ENCODE results near the gene BCL11B. TPM values are rescaled to one million over a fixed set of nuclear protein-coding genes. Genes with fewer than 3 reads are reported as not detected.
A peak's percentile ranks its signal among the peaks of the same experiment; 100 is the strongest.
"Not testable (repeated sequence)": the region's sequence is repeated elsewhere in the genome, so short reads cannot be mapped to it uniquely, and the experiment has no call there.

The BCL11B gene
- total RNA-seq, 1 experiment from 2014 or later: 6.1 TPM

DNA sequence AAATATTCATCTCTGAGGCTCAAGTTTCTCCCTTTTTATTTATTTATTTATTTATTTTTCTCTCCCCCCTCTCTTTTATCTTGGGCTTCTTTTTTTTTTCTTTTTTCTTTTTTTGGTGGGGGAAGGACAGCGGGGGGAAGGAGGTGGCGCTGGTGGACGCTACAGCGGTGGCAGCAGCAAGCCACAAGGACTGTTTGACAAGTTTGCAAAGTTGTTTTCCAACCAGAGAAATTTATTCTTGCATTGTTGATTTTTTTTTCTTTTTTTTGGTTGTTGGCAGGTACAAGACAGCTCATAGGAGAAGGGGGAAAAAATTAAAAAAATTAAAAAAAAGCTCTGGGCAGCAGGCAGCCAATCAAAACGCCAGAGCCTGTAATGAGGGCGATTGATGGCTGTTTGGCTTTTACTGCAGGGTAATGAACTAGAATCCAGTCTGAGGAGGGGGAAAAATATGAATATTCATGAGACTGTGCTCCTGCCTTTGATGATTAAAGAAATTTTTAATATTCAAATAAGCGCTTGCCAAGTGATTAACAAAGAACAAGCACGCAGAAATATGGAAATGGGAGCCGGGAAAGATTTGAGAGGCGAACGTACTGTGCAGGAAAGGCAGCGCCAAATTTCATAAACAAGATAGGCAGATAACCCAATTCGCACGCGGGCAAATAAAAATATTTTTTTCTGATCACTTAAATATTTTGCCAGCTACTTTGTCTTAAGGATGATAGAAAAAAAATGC lies 36.2 kb downstream of the BCL11B start:
- Histone ChIP-seq H3K4me3 (ENCODE audit: insufficient read depth, low read depth, low read length) (peak overlapping the region; percentile 37), H3K27me3 (ENCODE audit: control insufficient read depth, insufficient read depth, low read length) (no peaks in the 10 kb centered on the region), H3K36me3 (replicated peaks; ENCODE audit: control insufficient read depth, insufficient read depth, low read length) (no peaks in the 10 kb centered on the region)
- DNase-seq: no peak

- Histone ChIP-seq H3K27me3 (ENCODE audit: control insufficient read depth, insufficient read depth, low read length) (no peaks in the 10 kb centered on the region), H3K36me3 (replicated peaks; ENCODE audit: control insufficient read depth, insufficient read depth, low read length) (no peaks in the 10 kb centered on the region), H3K4me3 (ENCODE audit: insufficient read depth, low read depth, low read length) (peak overlapping the region; percentile 37)
- DNase-seq: peak; percentile 84
Observed at GRCh38 chr14:99234961-99235571, 36.9 kb downstream of the BCL11B start.

- no peaks in the 10 kb centered on the region for H3K36me3 ChIP-seq (replicated peaks; ENCODE audit: control insufficient read depth, insufficient read depth, low read length)
- DNase-seq: no peak
- peak overlapping the region; percentile 37; the same call in 1 of the 2 replicates for H3K4me3 ChIP-seq (ENCODE audit: insufficient read depth, low read depth, low read length)
- no peaks in the 10 kb centered on the region for H3K27me3 ChIP-seq (ENCODE audit: control insufficient read depth, insufficient read depth, low read length)
Observed at GRCh38 chr14:99234355-99234754, 37.6 kb downstream of the BCL11B start.

GRCh38 chr14:99233222-99234035 lies 38.6 kb downstream of the BCL11B start:
- no peaks in the 10 kb centered on the region for H3K27me3 ChIP-seq (ENCODE audit: control insufficient read depth, insufficient read depth, low read length)
- H3K4me3 ChIP-seq (ENCODE audit: insufficient read depth, low read depth, low read length): no peak overlapping the region
- no peaks in the 10 kb centered on the region for H3K36me3 ChIP-seq (replicated peaks; ENCODE audit: control insufficient read depth, insufficient read depth, low read length)
- no peak for DNase-seq

DNA sequence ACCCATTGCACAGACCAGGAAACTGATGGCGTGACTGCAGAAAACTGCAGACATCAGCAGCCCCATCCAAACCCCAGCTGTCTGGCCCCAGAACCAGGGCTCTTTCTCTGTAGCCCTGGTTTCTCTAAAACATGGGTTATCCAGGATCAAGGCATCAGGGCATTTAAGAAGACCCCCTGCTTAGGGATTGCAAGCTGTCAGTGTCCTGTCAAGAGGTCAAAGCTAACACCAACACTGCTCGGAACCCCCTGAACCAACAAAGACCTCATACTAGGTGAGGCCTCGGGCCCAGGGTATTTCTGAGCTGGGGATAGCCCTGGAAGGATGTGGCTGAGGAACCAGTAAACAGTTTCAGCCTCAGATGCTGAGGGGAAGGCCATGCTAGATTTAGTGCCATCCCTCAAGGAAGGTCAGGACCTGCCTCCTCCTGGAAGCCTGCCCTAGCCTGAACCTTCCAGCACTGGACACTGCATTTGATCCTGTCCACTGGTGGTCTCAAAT lies 39.2 kb downstream of the BCL11B start:
- no peak overlapping the region for H3K4me3 ChIP-seq (ENCODE audit: insufficient read depth, low read depth, low read length)
- no peaks in the 10 kb centered on the region for H3K36me3 ChIP-seq (replicated peaks; ENCODE audit: control insufficient read depth, insufficient read depth, low read length)
- no peaks in the 10 kb centered on the region for H3K27me3 ChIP-seq (ENCODE audit: control insufficient read depth, insufficient read depth, low read length)
- DNase-seq: no peak

DNA sequence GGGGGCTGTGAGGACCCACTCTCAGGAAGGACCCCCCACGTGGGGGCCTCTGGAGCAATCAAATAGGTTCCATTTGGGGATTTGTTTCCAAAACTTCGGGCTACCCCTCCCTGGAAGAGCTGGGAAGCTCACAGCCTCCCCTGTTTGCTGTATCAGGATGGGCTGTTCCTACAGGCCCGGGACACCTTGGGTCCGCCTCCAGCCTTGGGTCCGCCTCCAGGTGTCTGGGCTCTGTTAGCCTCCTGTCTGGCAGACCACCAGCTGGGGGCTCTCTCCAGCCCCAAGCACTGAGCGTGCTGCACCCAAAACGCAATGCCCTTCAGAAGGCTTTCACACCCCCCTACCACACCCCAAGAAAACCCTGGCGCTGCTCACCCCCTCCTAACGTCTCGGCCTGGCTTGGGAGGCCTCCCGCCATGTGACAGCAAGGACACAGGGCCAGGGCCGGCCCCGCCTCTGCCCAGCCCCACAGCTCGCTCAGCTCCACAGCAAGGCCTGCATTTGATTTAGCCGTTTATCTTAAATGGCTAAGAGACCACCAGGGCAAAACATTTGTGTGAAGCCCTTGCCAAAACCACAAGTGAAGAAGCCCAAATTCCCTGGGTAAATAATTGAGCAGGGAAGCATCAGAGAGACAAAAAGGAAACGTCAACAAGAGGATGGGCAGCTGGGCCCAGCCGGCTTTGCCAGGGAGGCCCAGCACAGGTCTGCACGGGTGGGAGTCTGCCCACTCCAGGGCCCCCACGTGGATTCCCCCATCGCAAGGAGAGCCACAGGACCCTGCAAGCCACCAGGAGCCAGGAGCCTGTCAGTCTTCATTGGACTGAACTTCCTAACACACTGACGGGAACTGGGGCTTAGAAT lies 39.9 kb downstream of the BCL11B start:
- DNase-seq: peak; percentile 93
- Histone ChIP-seq H3K4me3 (ENCODE audit: insufficient read depth, low read depth, low read length) (peak overlapping the region; percentile 41), H3K36me3 (replicated peaks; ENCODE audit: control insufficient read depth, insufficient read depth, low read length) (no peaks in the 10 kb centered on the region), H3K27me3 (ENCODE audit: control insufficient read depth, insufficient read depth, low read length) (no peaks in the 10 kb centered on the region)

DNA sequence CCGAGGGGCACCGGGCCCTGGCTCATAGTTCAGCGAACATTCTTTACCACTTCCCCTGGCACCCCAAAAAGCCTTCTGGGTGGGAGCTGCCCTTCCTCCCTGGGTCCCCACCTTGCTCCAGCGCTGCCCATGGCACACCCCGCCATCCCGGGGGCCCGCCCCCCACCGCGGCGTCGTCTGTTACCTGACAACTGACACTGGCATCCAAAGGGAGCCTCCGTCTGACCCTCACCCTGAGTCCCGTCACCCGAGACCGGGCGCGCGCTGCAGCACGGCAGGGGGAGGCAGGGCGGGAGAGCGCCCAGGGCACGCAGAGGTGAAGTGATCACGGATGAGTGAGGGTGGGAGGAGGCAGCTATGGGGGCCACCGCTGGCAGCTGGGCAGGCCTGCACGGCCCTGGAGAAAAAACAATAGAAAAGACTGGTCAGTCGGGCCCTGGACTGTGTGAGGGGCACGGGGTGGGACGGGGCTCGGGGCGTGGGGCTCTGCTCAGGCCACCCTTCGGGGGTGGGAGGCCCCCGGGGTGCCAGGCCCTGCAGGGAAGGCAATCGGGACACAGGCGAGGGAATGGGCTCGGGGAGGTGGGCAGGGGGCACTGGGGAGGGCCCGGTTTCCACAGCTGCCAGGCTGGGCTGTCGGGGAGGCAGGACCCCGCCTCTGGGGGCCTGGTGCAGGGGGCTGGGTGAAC lies 40.7 kb downstream of the BCL11B start:
- DNase-seq: peak; percentile 73
- Histone ChIP-seq H3K4me3 (ENCODE audit: insufficient read depth, low read depth, low read length) (peak overlapping the region; percentile 41), H3K36me3 (replicated peaks; ENCODE audit: control insufficient read depth, insufficient read depth, low read length) (no peaks in the 10 kb centered on the region), H3K27me3 (ENCODE audit: control insufficient read depth, insufficient read depth, low read length) (no peaks in the 10 kb centered on the region)

DNA sequence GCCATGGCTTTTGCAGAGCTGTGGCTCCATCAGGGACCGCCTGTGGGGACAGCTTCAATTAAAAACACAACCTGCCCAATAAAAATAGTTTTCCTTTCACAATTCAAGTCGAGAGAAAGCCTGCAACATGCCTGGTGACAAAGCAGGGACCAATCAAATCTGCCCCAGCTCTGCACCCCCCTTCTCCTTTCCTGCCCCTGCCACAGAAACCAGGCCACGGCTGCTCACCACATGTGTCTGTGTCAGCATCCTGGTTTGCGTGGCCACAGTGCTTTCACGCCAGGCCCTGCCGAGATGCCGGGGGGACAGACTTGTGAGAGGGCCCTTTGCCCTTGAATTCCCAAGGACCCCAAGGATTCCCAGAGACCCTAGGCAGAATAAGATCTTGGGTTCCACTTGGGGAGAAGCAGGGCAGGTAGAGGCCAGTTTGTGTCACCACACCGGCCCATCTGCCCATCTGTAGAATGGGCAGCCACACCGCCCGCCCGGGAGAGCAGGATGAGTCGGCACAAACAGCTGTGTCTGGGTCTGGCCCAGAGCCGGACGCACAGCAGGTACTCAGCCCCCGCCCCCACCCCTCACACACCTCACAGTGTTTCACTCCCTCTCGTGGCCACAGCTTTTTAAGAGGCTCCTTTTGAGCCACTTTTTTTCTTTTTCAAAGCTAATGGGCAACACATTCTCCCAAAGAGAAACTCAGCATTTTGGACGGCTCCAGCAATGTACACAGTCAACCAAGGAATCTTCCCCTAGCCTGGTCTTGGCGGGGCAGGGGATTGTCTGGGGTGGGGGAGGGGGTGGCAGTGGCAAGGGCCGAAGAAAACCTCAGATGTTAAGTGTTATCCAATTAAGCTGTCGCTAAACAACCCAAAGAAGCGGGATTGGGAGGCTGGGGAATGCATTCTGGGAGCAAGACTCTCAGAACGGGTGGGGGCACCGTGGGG lies 41.5 kb downstream of the BCL11B start:
- peak; percentile 81 for DNase-seq
- Histone ChIP-seq H3K36me3 (replicated peaks; ENCODE audit: control insufficient read depth, insufficient read depth, low read length) (no peaks in the 10 kb centered on the region), H3K27me3 (ENCODE audit: control insufficient read depth, insufficient read depth, low read length) (no peaks in the 10 kb centered on the region), H3K4me3 (ENCODE audit: insufficient read depth, low read depth, low read length) (peak overlapping the region; percentile 41)

DNA sequence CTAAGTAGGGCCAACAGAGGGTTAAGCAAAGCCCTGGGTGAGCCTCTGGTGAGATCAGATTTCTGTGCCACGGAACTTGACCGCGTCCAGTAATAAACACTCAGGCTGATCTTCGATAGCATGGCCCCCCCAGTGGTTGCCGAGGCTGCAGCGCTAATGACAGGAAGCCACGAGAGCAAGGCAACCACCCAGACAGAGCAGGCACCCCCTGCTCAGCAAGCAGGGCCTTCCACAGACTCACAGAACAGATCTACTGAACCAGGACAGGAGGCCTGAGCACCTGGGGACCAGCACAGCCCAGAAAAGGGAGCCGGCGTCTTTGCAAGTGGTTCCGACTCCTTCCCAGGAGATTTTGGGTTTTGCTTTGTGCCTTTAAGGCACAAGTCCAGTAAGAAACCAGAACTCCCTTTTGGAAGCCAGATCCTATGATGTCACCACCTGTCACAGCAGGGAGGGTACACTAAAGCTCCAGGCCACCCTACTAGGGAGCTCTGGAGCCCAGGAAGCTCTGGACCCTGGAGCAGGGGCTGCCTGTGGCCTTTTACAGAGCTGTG lies 42.3 kb downstream of the BCL11B start:
- Histone ChIP-seq H3K36me3 (replicated peaks; ENCODE audit: control insufficient read depth, insufficient read depth, low read length) (no peaks in the 10 kb centered on the region), H3K4me3 (ENCODE audit: insufficient read depth, low read depth, low read length) (no peak overlapping the region), H3K27me3 (ENCODE audit: control insufficient read depth, insufficient read depth, low read length) (no peaks in the 10 kb centered on the region)
- DNase-seq: no peak

DNA sequence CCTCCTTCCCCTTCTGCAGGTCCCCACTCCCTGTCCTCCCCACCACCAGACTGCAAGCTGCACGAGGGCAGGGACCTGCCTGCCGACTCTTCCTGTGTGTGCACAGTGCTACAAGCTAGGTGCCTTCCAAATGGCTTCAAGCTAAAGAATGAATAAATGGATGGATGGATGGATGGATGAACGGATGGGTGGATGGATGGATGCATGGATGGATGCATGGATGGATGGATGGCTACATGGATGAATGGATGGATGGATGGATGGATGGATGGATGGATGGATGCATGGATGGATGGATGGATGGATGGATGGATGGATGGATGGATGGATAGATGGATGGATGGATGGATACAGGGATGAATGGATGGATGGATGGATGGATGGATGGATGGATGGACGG lies 43.2 kb downstream of the BCL11B start:
- not testable (repeated sequence) for H3K27me3 ChIP-seq (ENCODE audit: control insufficient read depth, insufficient read depth, low read length); H3K4me3 ChIP-seq (ENCODE audit: insufficient read depth, low read depth, low read length); H3K36me3 ChIP-seq (replicated peaks; ENCODE audit: control insufficient read depth, insufficient read depth, low read length); DNase-seq

DNA sequence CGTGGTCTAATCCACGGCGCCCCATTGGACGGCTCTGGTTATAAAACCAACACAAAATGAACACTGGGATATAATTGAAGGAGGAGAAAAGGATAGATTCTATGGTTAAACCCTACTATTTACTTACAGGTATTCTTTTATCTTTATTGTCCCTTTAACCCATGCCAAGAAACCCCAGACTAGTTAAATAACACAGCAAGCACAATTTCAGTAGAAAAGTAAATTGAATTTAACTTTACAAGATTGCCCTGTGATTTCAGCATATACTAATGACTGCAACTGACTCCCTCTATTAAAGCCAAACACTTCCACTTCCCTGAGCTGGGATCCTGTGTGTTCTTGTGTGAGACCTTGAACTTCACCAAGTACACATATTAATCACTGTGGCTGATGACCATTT lies 45.3 kb downstream of the BCL11B start:
- H3K27me3 ChIP-seq (ENCODE audit: control insufficient read depth, insufficient read depth, low read length): no peaks in the 10 kb centered on the region
- no peak overlapping the region for H3K4me3 ChIP-seq (ENCODE audit: insufficient read depth, low read depth, low read length)
- no peaks in the 10 kb centered on the region for H3K36me3 ChIP-seq (replicated peaks; ENCODE audit: control insufficient read depth, insufficient read depth, low read length)
- no peak for DNase-seq

- no peaks in the 10 kb centered on the region for H3K27me3 ChIP-seq (ENCODE audit: control insufficient read depth, insufficient read depth, low read length)
- H3K36me3 ChIP-seq (replicated peaks; ENCODE audit: control insufficient read depth, insufficient read depth, low read length): no peaks in the 10 kb centered on the region
- H3K4me3 ChIP-seq (ENCODE audit: insufficient read depth, low read depth, low read length): no peak overlapping the region
- no peak for DNase-seq
Observed at GRCh38 chr14:99225436-99226203, 46.4 kb downstream of the BCL11B start.

Data from H7 (cell line).